ENCODE data around the gene NIN.

The NIN gene

DNA sequence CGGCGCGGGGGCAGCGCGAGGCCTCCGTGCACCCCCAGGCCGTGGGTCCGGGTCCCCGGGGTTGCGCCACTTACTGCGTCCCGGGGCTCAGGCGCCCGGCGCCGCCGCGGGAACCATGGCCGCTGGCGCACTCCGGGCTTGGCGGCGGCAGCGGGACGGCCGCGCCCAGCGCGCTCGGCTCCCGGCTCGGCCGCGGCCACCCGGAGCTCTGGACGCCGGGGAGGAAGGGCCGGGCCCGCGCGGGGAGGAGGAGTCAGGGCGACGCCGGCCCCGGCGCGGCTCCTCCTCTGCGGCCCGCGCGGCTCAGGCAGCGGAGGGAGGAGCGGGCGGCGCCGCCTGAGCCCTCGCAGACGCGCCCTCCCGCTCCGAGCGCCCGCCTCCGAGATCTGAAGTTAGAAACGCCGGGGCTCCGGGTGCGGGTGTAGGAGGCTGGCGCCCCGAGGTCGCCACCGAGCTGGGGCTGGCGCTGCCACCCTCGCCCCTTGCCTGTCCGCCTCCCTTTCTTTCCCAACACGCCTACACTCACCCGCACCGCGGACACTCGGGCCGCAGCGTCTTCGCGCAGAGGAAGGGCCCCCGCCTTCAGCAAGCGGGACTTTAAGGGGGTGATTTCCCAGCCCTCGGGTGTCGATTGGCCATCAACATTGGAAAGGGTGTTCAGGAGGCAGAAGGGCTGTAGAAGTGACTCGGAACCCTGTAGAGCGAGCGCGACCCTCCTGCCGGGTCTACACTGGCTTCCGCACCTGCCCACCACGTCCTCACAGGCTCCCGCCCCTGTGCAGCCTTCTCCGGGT, at the start of gene NIN:
Gene NIN (minus strand): TSS at position 231 of the 794 bp plus-strand sequence. CDS start 9,106 bp downstream, outside the sequence.
- peak; percentile 84 for DNase-seq

GRCh38 chr14:50875359-50876070, 44.6 kb upstream of the NIN start:
- DNase-seq: peak; percentile 69

DNA sequence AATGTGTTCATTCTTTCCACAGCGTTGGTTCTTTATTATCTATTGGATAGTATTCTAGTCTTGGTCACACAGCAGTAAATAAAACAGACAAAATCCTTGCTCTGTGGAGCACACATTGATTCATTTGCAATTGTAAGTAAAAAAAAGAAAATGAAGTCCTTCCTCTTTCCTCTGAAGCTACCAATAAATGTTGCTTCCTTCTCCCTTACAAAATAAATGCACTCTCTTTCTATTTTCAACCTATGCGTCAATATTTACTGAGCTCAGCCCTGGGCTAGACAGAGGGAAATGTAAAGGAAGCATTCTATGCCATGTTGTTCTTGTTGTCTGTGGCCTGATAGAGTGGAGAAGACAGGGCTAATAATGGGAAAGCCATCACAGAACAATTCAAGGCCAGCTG, 43.8 kb upstream of the NIN start:
- no peak for DNase-seq

DNA sequence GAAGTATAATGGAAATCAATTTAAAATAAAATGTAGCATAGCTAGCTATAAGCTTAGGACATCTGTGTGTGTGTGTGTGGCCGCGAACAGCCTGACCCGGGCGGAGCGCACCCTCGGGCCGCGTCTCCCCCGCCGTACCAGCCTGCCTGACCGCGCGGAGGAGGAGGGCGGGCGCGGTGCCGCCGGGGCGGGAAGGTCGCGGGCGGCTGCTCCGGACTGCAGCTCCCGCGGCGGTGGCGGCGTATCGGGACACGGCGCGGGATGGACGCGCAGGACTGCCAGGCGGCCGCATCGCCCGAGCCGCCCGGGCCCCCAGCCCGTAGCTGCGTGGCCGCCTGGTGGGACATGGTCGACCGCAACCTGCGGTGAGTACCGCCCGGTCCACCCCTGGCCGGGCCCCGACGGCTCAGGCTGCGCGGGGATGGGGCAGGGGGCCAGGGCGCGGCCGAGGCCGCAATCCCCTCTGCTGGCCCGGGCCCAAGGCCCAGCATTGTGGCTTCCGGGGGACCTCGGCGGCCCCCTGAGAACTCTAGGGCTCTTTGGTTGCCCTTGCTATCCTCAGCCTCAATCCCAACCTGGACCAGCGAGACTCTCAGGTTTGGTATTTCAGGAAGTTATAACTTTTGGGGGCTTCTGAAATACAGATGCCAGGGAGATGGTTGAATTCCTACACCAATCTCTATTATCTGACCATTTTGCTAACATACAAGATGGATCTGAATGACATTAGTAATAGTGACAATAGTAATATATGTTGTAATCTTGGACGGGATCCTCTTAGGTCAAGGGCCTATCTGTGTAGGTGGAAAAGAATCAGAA, 41.2 kb upstream of the NIN start, which contains the start of gene ABHD12B:
Gene ABHD12B (plus strand): TSS at position 140 of the 819 bp plus-strand sequence. CDS start 122 bp downstream, at position 262.
- no peak for DNase-seq

DNA sequence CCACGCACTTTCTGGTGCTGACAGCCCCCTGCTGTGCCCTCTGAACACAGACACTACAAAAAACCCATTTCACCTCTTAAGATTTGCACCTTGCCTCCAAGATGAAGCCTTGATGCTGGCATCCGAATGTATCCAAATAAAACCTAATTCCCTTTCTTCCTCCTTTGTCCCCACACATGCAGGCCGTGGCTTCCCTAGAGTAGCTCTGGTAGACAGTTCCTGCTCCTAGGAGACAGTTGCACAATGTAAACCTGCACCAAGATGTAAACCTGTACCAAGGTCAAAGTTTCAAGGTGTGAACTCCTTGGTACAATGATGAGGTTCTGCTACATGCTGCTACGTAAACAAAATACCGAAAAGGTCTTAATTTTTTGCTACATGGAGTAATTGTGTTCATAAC, 40.3 kb upstream of the NIN start:
- no peak for DNase-seq

- no peak for DNase-seq
Measured at GRCh38 chr14:50865391-50866076, 34.6 kb upstream of the NIN start.

- no peak for DNase-seq
Measured at GRCh38 chr14:50864946-50865345, 34.0 kb upstream of the NIN start.

- DNase-seq: no peak
Measured at GRCh38 chr14:50864237-50864636, 33.3 kb upstream of the NIN start.

- no peak for DNase-seq
Measured at GRCh38 chr14:50862036-50862570, 31.1 kb upstream of the NIN start.

DNA sequence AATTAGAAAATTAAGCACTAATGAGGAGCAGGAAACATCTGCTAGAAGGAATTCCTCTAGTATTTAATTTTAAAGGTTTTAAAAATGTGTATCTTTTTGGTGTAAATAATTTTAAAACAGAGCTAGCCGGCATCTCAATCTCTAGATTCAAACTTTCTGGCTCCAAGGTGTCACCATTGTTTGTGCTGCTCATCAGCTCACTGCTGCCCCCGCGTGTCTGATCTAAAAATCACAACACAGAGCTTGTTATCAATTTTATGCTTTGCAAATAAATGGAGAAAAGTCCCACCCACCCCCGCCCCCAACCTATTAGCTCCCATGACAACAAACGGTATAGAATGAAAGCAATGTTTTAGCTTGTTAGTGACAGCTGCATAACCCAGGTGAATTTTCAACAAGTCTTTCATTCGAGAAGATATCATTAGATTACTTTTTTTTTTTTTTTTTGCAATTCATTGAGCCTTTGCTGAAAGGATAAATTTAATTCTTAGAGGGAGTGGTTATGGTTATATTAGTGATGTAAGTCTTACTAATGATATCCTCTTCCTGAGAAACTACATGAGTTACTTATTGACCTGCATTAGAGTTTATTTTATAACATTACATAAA, 29.6 kb upstream of the NIN start:
- peak; percentile 95 for DNase-seq

GRCh38 chr14:50859296-50859624, 28.3 kb upstream of the NIN start:
- DNase-seq: no peak

GRCh38 chr14:50856660-50857059, 25.7 kb upstream of the NIN start:
- no peak for DNase-seq

DNA sequence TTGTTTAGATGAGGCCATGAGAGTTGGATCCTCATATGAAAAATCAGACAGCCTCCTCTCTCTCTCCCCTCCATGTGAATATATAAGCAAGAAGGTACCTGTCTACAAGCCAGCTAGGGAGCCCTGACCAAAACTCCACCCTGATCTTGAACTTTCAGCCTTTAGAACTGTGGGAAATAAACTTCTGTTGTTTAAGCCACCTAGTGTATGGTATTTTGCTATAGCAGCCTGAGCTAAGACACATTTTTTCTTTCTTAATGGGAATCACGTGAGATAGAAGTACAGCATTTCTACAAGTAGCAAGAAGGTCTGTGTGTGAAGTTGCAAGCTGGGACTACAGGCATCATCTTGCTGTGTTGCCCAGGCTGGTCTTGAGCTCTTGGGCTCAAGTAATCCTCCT, 24.6 kb upstream of the NIN start:
- DNase-seq: no peak

GRCh38 chr14:50854521-50854920, 23.6 kb upstream of the NIN start:
- no peak for DNase-seq

- DNase-seq: no peak
Measured at GRCh38 chr14:50853891-50854290, 22.9 kb upstream of the NIN start.

- DNase-seq: no peak
Measured at GRCh38 chr14:50846226-50846880, 15.4 kb upstream of the NIN start.

GRCh38 chr14:50845166-50845565, 14.2 kb upstream of the NIN start:
- DNase-seq: no peak

- no peak for DNase-seq
Measured at GRCh38 chr14:50844391-50844790, 13.4 kb upstream of the NIN start.

DNA sequence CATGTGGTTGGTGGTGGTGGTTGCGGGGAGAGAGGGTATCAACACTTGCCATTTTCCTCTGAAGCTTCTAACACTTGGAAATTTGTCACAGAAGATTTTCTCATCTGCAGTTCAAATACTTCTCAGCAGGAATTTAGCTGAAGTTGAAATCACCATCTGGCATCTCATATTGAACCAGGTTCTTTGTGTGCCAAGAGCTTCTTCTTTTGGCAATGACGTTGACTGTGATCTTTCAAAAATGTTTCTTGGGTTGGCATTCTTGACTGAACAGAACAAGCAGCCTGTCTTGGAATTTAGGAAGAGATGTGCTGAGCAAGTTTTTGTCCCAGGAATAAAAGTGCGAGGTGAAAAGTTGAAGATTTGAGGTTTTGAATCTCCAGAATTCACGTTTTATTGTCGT, 8.7 kb upstream of the NIN start:
- no peak for DNase-seq

DNA sequence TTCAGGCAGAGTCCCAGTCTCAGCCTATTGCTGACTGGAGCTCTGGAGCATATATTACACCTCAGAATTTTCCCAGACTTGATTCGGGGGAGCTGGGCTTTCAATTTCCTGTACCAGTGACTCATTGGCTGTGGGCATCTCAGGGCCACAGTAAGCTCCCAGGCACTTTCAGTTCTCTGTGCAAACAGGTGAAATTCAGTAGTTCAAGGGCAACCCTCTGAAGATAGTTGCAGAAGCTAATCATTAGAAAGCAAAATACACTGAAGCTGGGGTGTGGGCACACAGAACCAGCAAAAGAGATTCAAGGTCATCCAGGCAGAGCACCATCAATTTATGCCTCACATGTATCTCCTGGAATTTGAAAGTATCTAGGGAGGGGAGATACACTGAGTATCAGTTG, 8.1 kb upstream of the NIN start:
- peak; percentile 24 for DNase-seq

DNA sequence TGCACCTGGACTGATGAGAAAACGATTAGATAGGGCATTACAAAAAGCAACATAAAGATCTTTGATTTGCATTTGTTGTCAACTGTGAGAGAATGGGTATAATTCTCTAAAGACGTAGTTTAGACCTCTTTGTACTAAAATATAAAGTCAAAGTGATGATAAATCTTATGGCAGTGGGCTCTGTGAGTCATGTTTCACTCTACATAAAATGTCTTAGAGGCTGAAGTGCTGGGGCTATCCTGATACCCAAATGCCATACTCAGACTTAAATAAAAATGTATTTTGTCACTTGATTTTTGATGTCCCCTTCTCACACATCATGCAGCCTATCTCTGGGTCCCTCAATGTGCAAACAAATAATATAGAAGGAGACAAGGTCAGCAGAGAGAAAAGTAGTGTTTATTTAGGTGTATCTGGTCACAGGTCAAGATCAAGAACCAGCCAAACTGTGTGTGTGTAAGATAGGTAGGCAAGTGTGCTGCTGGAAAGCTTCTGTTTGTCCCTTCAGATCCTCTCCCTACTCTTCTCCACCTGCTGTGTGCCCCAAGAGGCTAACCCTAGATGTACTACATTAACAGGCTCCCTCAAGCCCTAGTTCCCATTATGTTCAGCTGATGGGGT, 7.0 kb upstream of the NIN start:
- no peak for DNase-seq
